A673 (cell line): Measurements from ENCODE around the gene DNASE1L3.

Experiments used
- CTCF ChIP-seq: fragments of 300-800, 200-600 bp; sonication (generic); conservative IDR thresholded peaks from 2 replicates; pipeline ENCODE4 v1.5.1; 2017; ENCODE audit warnings: low read depth, mild to moderate bottlenecking, antibody characterized with exemption, low read length, moderate library complexity, mixed read lengths
- EZH2 ChIP-seq: fragments of 200-600 bp; sonication (generic); IDR thresholded peaks from 2 replicates; pipeline ENCODE4 v1.6.1; 2017; ENCODE audit warnings: borderline replicate concordance, low read depth, mild to moderate bottlenecking, mixed read lengths, antibody characterized with exemption, low read length; ENCODE audit not compliant: poor library complexity, severe bottlenecking

GRCh38 chr3:58258392-58259055, 47.8 kb upstream of the DNASE1L3 start:
- no peak for TF ChIP-seq CTCF
- TF ChIP-seq EZH2, result no peak
